Common myeloid progenitor, CD34-positive (primary cell): Measurements from ENCODE around the gene CDH4.
"Not testable (repeated sequence)": the region's sequence is repeated elsewhere in the genome, so short reads cannot be mapped to it uniquely, and the experiment has no call there.

Experiments used
- CTCF ChIA-PET: fragments of 350-600 bp; sonication (Branson Sonifier 250); formaldehyde crosslinking; loops from one replicate; lab custom pipeline; 2021; ENCODE audit warnings: antibody characterized with exemption; lab: Charles Lee
- POLR2A ChIA-PET: fragments of 350-600 bp; sonication (Branson Sonifier 250); formaldehyde crosslinking; loops from one replicate; lab custom pipeline; 2021; ENCODE audit warnings: antibody characterized with exemption; lab: Charles Lee
- DNase-seq, 3 donors: peaks; one replicate each; pipeline versions ENCODE4 v3.0.0 to v3.0.0-alpha.2; 2013
- H3K27ac ChIP-seq, 2 experiments: 1 replicate in 1 of 2; 2 replicates in 1 of 2; pipeline ENCODE4 v1.7.0; 2013; ENCODE audit warnings: inconsistent platforms in 2 of 2, low read length in 2 of 2, mild to moderate bottlenecking in 2 of 2, low read depth in 1 of 2, moderate library complexity in 1 of 2; ENCODE audit not compliant: severe bottlenecking in 2 of 2, insufficient read depth in 1 of 2, poor library complexity in 1 of 2
- H3K27me3 ChIP-seq, 5 experiments: replicated peaks in 2 of 5; 1 replicate in 3 of 5; 2 replicates in 2 of 5; pipeline versions ENCODE4 v1.6.1 to v1.7.0; 2013; ENCODE audit warnings: low read length in 4 of 5, mild to moderate bottlenecking in 2 of 5, moderate library complexity in 2 of 5, inconsistent platforms in 1 of 5; ENCODE audit not compliant: insufficient read depth in 5 of 5, control insufficient read depth in 4 of 5
- H3K36me3 ChIP-seq, 4 experiments: 1 replicate in 2 of 4; 2 replicates in 2 of 4; pipeline versions ENCODE4 v1.6.1 to v1.7.0; 2013; ENCODE audit warnings: low read length in 3 of 4, control low read depth in 1 of 4, mild to moderate bottlenecking in 1 of 4; ENCODE audit not compliant: control insufficient read depth in 4 of 4, insufficient read depth in 4 of 4
- H3K4me1 ChIP-seq, 4 experiments: 1 replicate in 3 of 4; 2 replicates in 1 of 4; pipeline versions ENCODE4 v1.6.1 to v1.7.1; 2013; ENCODE audit warnings: low read length in 3 of 4, mild to moderate bottlenecking in 3 of 4, control low read depth in 1 of 4, inconsistent platforms in 1 of 4, moderate library complexity in 1 of 4; ENCODE audit not compliant: control insufficient read depth in 4 of 4, insufficient read depth in 4 of 4; ENCODE audit errors: control extremely low read depth in 1 of 4
- H3K4me3 ChIP-seq, 7 experiments: 1 replicate in 4 of 7; 2 replicates in 3 of 7; pipeline versions ENCODE4 v1.5.1 to v1.7.0; 2013; ENCODE audit warnings: mild to moderate bottlenecking in 7 of 7, low read length in 6 of 7, moderate library complexity in 6 of 7, inconsistent platforms in 2 of 7, low read depth in 2 of 7, control low read depth in 1 of 7; ENCODE audit not compliant: insufficient read depth in 4 of 7, control insufficient read depth in 1 of 7; ENCODE audit errors: extremely low read depth in 1 of 7
- H3K9me3 ChIP-seq, 5 experiments: 1 replicate in 4 of 5; 2 replicates in 1 of 5; pipeline versions ENCODE4 v1.6.1 to v1.7.1; 2013; ENCODE audit warnings: low read length in 4 of 5, mild to moderate bottlenecking in 2 of 5, inconsistent platforms in 1 of 5, low read depth in 1 of 5, moderate library complexity in 1 of 5; ENCODE audit not compliant: control insufficient read depth in 4 of 5, insufficient read depth in 2 of 5; ENCODE audit errors: control extremely low read depth in 1 of 5
- WGBS: methylation state at CpG from one replicate; pipeline ENCODE4 v1.1.5; 2013; ENCODE audit not compliant: insufficient coverage; 5-methylcytosine and 5-hydroxymethylcytosine counted together

CDH4 gene

GRCh38 chr20:61400499-61400898 lies 148.4 kb downstream of the CDH4 start:
- no peaks in the 10 kb centered on the region for H3K36me3 ChIP-seq
- H3K4me1 ChIP-seq, result no peaks in the 10 kb centered on the region

GRCh38 chr20:61404303-61404702 lies 152.2 kb downstream of the CDH4 start:
- ChIA-PET CTCF (no interaction called here), POLR2A (no interaction called here)
- Histone ChIP-seq H3K27ac (no peak overlapping the region), H3K9me3 (peaks cover 0 to 32% (median 6%) of the 10 kb centered on the region in 5 experiments), H3K4me3 (no peak overlapping the region), H3K27me3 (no peaks in the 10 kb centered on the region), H3K4me1 (no peaks in the 10 kb centered on the region), H3K36me3 (no peaks in the 10 kb centered on the region)
- no peak for DNase-seq
- 90% methylated on average over 9 of the region's 11 CpGs for WGBS

More at GRCh38 chr20:61400499-61400898, 148.4 kb downstream of the CDH4 start:
- POLR2A ChIA-PET, result no interaction called here
- Histone ChIP-seq H3K27me3 (no peaks in the 10 kb centered on the region), H3K9me3 (peaks cover 0 to 28% (median 6%) of the 10 kb centered on the region in 5 experiments), H3K27ac (no peak overlapping the region), H3K4me3 (no peak overlapping the region)
- WGBS, result 75% methylated on average over 7 of the region's 8 CpGs
- CTCF ChIA-PET, result no interaction called here
- no peak for DNase-seq

GRCh38 chr20:61405007-61405406 lies 152.9 kb downstream of the CDH4 start:
- no peaks in the 10 kb centered on the region for H3K27me3 ChIP-seq
- ChIA-PET POLR2A (no interaction called here), CTCF (no interaction called here)
- peaks cover 0 to 31% (median 6%) of the 10 kb centered on the region in 5 experiments for H3K9me3 ChIP-seq
- 98% methylated on average over 13 of the region's 14 CpGs for WGBS
- H3K4me1 ChIP-seq, result no peaks in the 10 kb centered on the region
- no peak overlapping the region for H3K27ac ChIP-seq
- no peaks in the 10 kb centered on the region for H3K36me3 ChIP-seq
- no peak overlapping the region for H3K4me3 ChIP-seq
- no peak for DNase-seq

- H3K27ac ChIP-seq, POLR2A ChIA-PET, H3K27me3 ChIP-seq, DNase-seq, H3K36me3 ChIP-seq, H3K4me3 ChIP-seq, CTCF ChIA-PET, H3K4me1 ChIP-seq: not testable (repeated sequence)
- WGBS, result 94% methylated on average over 6 of the region's 8 CpGs
- H3K9me3 ChIP-seq, result peaks cover 0 to 32% (median 5%) of the 10 kb centered on the region in 5 experiments
Observed at GRCh38 chr20:61406773-61407172, 154.7 kb downstream of the CDH4 start.

GRCh38 chr20:61407561-61407960 lies 155.5 kb downstream of the CDH4 start:
- POLR2A ChIA-PET, result no interaction called here
- H3K27me3 ChIP-seq, result no peaks in the 10 kb centered on the region
- no peak for DNase-seq
- CTCF ChIA-PET, result no interaction called here
- H3K4me3 ChIP-seq, result no peak overlapping the region
- H3K27ac ChIP-seq, result no peak overlapping the region
- WGBS, result 97% methylated on average over 6 of the region's 6 CpGs
- no peaks in the 10 kb centered on the region for H3K4me1 ChIP-seq
- no peaks in the 10 kb centered on the region for H3K36me3 ChIP-seq
- peaks cover 0 to 35% (median 5%) of the 10 kb centered on the region in 5 experiments for H3K9me3 ChIP-seq

GRCh38 chr20:61408951-61409740 lies 157.1 kb downstream of the CDH4 start:
- CTCF ChIA-PET, result no interaction called here
- no peak overlapping the region for H3K27ac ChIP-seq
- POLR2A ChIA-PET, result no interaction called here
- no peaks in the 10 kb centered on the region for H3K27me3 ChIP-seq
- no peak for DNase-seq
- 90% methylated on average over 18 of the region's 20 CpGs for WGBS
- no peak overlapping the region for H3K4me3 ChIP-seq
- H3K4me1 ChIP-seq, result no peaks in the 10 kb centered on the region
- H3K9me3 ChIP-seq, result peaks cover 0 to 38% (median 5%) of the 10 kb centered on the region in 5 experiments
- no peaks in the 10 kb centered on the region for H3K36me3 ChIP-seq

- Histone ChIP-seq H3K27ac (no peak overlapping the region), H3K36me3 (no peaks in the 10 kb centered on the region), H3K4me3 (no peak overlapping the region), H3K4me1 (no peaks in the 10 kb centered on the region), H3K27me3 (no peaks in the 10 kb centered on the region), H3K9me3 (peaks cover 0 to 40% (median 2%) of the 10 kb centered on the region in 5 experiments)
- 100% methylated on average over 4 of the region's 4 CpGs for WGBS
- CTCF ChIA-PET, result no interaction called here
- DNase-seq, result no peak
- POLR2A ChIA-PET, result no interaction called here
Observed at GRCh38 chr20:61411743-61412142, 159.7 kb downstream of the CDH4 start.
